ENCODE measurements around the gene WDR4. TPM values are rescaled to one million over a fixed set of nuclear protein-coding genes. Genes with fewer than 3 reads are reported as not detected.

Gene WDR4
- polyA plus RNA-seq, 1 of the 3 experiments (the other 2 are of a cell fraction), result 26.5 TPM

DNA sequence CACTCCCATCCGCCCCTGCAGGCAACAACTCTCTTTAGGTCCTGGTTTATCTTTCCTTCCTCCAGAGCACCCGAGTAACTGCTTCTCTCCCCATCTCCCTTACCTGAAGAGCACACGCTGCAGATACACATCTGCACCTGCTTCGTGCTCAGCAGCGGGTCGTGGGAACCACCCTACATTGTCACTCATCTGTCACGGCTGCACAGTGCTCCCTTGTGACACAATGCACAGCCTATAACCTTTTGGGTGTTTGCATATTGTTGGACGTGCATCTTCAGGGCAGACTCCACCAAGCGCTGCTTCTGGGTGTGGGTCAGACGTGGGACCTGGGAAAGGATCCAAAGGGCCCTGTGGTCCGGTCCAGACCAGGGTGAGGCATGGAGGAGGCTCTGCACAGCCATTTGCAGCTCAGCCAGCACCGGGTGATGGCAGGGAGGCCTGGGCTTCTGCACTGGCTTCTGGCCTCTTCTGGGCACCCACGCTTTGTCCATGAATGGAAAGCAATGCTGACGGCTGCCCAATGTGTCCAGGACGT lies 42.5 kb downstream of the WDR4 start (continued):
- TF ChIP-seq, protein P1, sequence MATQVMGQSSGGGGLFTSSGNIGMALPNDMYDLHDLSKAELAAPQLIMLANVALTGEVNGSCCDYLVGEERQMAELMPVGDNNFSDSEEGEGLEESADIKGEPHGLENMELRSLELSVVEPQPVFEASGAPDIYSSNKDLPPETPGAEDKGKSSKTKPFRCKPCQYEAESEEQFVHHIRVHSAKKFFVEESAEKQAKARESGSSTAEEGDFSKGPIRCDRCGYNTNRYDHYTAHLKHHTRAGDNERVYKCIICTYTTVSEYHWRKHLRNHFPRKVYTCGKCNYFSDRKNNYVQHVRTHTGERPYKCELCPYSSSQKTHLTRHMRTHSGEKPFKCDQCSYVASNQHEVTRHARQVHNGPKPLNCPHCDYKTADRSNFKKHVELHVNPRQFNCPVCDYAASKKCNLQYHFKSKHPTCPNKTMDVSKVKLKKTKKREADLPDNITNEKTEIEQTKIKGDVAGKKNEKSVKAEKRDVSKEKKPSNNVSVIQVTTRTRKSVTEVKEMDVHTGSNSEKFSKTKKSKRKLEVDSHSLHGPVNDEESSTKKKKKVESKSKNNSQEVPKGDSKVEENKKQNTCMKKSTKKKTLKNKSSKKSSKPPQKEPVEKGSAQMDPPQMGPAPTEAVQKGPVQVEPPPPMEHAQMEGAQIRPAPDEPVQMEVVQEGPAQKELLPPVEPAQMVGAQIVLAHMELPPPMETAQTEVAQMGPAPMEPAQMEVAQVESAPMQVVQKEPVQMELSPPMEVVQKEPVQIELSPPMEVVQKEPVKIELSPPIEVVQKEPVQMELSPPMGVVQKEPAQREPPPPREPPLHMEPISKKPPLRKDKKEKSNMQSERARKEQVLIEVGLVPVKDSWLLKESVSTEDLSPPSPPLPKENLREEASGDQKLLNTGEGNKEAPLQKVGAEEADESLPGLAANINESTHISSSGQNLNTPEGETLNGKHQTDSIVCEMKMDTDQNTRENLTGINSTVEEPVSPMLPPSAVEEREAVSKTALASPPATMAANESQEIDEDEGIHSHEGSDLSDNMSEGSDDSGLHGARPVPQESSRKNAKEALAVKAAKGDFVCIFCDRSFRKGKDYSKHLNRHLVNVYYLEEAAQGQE (IDR thresholded peaks at IDR 0.05; ENCODE audit: low read depth, low read length), result no peak
- TF ChIP-seq TCF12 (IDR thresholded peaks at IDR 0.05) (no peak), EP300 (IDR thresholded peaks at IDR 0.05; ENCODE audit: borderline replicate concordance in 1 of 2, low read depth in 1 of 2, low read length in 1 of 2) (no peak), NRF1 (IDR thresholded peaks at IDR 0.05; ENCODE audit: low read depth, low read length) (no peak), ELF1 (IDR thresholded peaks at IDR 0.05) (no peak), FOXJ3 (CRISPR knock-in tag; IDR thresholded peaks at IDR 0.05) (no peak), POLR2AphosphoS5 (IDR thresholded peaks at IDR 0.05; ENCODE audit: low read depth, low read length) (no peak), FOXM1 (IDR thresholded peaks at IDR 0.05; ENCODE audit: low read depth) (no peak), CHD2 (IDR thresholded peaks at IDR 0.05; ENCODE audit: low read length, partially characterized antibody) (no peak), TEAD4 (IDR thresholded peaks at IDR 0.05; ENCODE audit: borderline replicate concordance, insufficient read depth) (no peak), NFIC (IDR thresholded peaks at IDR 0.05; ENCODE audit: borderline replicate concordance) (no peak), TAF1 (IDR thresholded peaks at IDR 0.05; ENCODE audit: borderline replicate concordance, low read depth, low read length) (no peak)

DNA sequence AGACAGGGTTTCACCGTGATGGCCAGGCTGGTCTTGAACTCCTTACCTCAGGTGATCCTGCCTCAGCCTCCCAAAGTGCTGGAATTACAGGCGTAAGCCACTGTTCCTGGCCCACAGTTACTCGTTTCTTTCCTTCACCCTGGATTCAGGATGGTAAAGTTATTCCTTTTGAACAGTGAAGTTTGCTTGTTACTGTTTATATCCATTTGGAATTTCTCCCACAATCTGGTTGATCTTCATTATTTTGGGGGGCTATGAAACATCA lies 43.0 kb downstream of the WDR4 start:
- DNase-seq, result no peak
- CTCF ChIA-PET, result interaction anchor here (0.7 to 1.2 kb wide), 2 partner anchors 182 to 243 kb away, joined by 3 to 5 read pairs; no protein-coding TSS in a partner anchor
- Histone ChIP-seq H3K27me3 (ENCODE audit: insufficient read depth) (no peaks in the 10 kb centered on the region), H3K4me1 (ENCODE audit: control insufficient read depth in 1 of 2, insufficient read depth in 2 of 2, low read depth in 1 of 2, low read length in 1 of 2) (peaks cover 0 to 9% of the 10 kb centered on the region in 2 experiments; a peak in 1 of 4 replicates), H3K9me3 (no peaks in the 10 kb centered on the region), H3F3A (replicated peaks; ENCODE audit: insufficient read depth) (no peaks in the 10 kb centered on the region), H3K9me2 (no peaks in the 10 kb centered on the region), H3K9ac (no peak overlapping the region), H3K4me2 (no peak overlapping the region), H3K27ac (ENCODE audit: low read depth in 2 of 2, low read length in 1 of 2) (no peak overlapping the region), H3K79me2 (ENCODE audit: insufficient read depth) (no peaks in the 10 kb centered on the region), H3K36me3 (replicated peaks in 1 of 2; ENCODE audit: control insufficient read depth in 1 of 2, insufficient read depth in 2 of 2, low read length in 1 of 2) (peaks cover 9 to 19% of the 10 kb centered on the region in 2 experiments), H2AFZ (ENCODE audit: low read depth) (no peak overlapping the region), H4K20me1 (ENCODE audit: insufficient read depth) (no peaks in the 10 kb centered on the region), H3K4me3 (ENCODE audit: low read depth in 2 of 2, low read length in 1 of 2) (no peak overlapping the region)
- POLR2A ChIA-PET, result no interaction called here
- TF ChIP-seq, protein P2, sequence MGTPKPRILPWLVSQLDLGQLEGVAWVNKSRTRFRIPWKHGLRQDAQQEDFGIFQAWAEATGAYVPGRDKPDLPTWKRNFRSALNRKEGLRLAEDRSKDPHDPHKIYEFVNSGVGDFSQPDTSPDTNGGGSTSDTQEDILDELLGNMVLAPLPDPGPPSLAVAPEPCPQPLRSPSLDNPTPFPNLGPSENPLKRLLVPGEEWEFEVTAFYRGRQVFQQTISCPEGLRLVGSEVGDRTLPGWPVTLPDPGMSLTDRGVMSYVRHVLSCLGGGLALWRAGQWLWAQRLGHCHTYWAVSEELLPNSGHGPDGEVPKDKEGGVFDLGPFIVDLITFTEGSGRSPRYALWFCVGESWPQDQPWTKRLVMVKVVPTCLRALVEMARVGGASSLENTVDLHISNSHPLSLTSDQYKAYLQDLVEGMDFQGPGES (IDR thresholded peaks at IDR 0.05; ENCODE audit: low read depth, low read length), result no peak
- TF ChIP-seq EP300 (IDR thresholded peaks at IDR 0.05; ENCODE audit: borderline replicate concordance in 1 of 2, low read depth in 1 of 2, low read length in 1 of 2) (no peak), MXI1 (IDR thresholded peaks at IDR 0.05; ENCODE audit: low read depth, low read length) (no peak), MEF2A (IDR thresholded peaks at IDR 0.05; ENCODE audit: borderline replicate concordance, low read depth) (no peak), RXRA (IDR thresholded peaks at IDR 0.05; ENCODE audit: borderline replicate concordance, low read depth) (no peak), CHD2 (IDR thresholded peaks at IDR 0.05; ENCODE audit: low read length, partially characterized antibody) (no peak), JUND (IDR thresholded peaks at IDR 0.05) (no peak), NRF1 (IDR thresholded peaks at IDR 0.05; ENCODE audit: low read depth, low read length) (no peak), TCF12 (IDR thresholded peaks at IDR 0.05) (no peak)
- TF ChIP-seq, protein P3, sequence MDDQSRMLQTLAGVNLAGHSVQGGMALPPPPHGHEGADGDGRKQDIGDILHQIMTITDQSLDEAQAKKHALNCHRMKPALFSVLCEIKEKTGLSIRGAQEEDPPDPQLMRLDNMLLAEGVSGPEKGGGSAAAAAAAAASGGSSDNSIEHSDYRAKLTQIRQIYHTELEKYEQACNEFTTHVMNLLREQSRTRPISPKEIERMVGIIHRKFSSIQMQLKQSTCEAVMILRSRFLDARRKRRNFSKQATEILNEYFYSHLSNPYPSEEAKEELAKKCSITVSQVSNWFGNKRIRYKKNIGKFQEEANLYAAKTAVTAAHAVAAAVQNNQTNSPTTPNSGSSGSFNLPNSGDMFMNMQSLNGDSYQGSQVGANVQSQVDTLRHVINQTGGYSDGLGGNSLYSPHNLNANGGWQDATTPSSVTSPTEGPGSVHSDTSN (IDR thresholded peaks at IDR 0.05), result no peak
- TF ChIP-seq, protein P4, sequence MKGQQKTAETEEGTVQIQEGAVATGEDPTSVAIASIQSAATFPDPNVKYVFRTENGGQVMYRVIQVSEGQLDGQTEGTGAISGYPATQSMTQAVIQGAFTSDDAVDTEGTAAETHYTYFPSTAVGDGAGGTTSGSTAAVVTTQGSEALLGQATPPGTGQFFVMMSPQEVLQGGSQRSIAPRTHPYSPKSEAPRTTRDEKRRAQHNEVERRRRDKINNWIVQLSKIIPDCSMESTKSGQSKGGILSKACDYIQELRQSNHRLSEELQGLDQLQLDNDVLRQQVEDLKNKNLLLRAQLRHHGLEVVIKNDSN (IDR thresholded peaks at IDR 0.05; ENCODE audit: borderline replicate concordance, low read depth), result no peak
- TF ChIP-seq, protein P5, sequence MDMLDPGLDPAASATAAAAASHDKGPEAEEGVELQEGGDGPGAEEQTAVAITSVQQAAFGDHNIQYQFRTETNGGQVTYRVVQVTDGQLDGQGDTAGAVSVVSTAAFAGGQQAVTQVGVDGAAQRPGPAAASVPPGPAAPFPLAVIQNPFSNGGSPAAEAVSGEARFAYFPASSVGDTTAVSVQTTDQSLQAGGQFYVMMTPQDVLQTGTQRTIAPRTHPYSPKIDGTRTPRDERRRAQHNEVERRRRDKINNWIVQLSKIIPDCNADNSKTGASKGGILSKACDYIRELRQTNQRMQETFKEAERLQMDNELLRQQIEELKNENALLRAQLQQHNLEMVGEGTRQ (IDR thresholded peaks at IDR 0.05; ENCODE audit: borderline replicate concordance, low read depth, low read length), result no peak
- 93% methylated on average over 3 of the region's 3 CpGs for WGBS (ENCODE audit: low lambda C conversion rate)
